A204.1 (cell line): Measurements from ENCODE around the gene KAZN.

Experiments
- FAIRE-seq: peaks from 2 replicates; lab custom pipeline; 2012; peaks lifted over from hg19 to GRCh38; lab: Jason Lieb, UNC

KAZN gene

DNA sequence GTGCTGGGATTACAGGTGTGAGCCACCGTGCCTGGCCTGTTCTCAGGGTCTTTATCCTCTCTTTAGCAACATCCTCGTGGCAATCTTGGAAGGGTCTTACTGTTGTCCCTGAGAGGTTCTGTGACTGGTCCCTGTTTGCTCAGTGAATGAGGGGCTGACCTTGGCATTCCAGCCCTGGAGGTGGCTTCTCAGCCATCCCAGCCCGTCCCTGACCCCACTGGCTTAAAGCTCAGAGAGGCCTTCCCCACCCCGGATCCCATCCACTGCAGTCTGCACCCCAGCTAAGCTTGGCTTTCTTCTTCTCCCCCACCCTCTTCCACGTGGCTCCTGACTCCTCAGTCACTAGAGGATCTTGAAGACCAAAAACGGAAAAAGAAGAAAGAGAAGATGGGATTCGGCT, 466.8 kb downstream of the KAZN start:
- FAIRE-seq, result no peak

- no peak for FAIRE-seq
These were observed 467.3 kb downstream of the KAZN start for GRCh38 chr1:15065736-15066135.

DNA sequence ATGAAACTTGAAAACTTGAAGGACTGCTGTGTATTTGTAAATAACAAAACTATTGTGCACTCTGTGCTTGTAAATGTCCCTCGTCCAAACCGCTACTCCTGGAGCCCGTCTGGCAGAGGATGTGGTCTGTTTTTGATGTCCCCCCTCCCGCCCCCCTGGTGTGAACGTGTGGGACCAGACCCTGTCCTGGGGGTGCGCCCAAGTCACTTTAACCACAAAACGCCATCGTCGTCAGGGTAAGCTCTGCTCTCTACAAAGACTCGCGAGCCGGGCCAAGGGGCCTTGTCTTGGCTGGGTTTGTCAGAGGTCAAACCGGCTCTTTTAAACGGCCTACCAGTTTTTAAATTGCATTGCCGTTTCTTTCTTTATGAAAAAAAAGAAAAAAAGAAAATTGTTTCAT, 467.7 kb downstream of the KAZN start:
- FAIRE-seq, result no peak

DNA sequence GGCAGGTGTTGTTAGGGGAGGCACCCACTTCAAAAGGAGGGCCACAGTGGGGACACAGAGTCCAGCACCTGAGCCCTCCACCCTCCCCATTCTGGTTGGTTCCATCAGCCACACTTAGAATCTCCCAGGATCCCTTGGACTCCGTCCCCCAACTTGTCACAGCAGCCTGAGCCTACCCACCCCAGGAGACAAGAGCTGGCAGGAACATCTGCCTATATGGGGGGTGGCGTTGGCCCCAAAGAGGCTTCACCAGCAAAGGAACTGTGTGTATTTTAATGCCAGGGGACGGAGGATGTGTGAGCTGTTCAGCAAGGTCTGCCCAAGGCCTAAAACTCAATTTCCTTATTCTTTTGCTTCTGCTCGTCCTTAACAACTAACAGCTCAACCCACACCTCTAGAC, 468.7 kb downstream of the KAZN start:
- no peak for FAIRE-seq

- FAIRE-seq, result no peak
These were observed 469.7 kb downstream of the KAZN start for GRCh38 chr1:15068152-15068551.

DNA sequence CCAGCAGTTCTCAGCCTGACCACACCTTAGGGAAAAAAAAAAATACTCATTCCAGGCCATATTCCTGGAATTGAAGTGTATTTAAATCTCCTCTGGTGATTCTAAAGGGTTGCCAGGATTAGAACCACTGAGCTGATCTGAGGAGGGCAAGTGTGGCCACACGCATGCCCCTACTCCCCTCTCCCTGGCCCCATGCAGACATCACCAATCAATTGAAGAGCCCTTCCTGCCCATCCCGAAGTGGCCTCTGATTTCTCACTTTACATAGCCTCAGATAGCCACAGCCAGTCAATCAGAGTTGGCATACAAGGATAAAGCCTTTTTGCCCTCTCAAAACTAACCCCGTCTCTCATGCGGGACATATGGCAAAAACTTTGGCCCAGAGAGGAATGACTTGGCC, 470.5 kb downstream of the KAZN start:
- FAIRE-seq, result no peak

DNA sequence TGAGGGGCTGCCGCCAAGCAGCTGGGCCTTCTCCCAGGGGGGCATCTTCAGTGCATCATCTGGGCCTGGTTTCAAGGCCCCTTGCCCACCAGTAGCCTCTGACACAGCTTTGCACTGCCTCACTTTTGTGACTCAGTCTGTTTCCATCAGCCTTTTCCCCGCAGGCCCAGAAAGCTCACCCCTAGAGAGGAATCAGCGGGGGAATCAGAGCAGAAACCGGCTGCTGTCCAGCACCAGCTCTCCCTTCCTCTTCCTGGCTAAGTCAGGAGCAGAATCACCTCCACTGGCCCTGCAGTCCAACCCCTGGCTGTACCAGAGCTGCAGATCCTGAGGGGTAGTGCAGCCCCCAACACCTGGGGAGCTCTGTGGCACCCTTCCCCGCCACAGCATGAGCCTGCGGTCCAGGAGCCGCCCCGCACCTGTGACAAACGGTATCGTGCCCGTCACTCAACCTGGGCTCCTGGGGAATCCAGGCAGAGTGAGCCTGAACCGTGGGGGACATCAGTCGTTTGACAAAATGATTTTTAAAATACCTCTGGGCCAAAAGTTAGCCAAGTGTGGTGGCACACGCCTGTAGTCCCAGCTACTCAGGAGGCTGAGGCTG, 471.8 kb downstream of the KAZN start:
- FAIRE-seq, result no peak

- no peak for FAIRE-seq
These were observed 473.5 kb downstream of the KAZN start for GRCh38 chr1:15071936-15072335.

- FAIRE-seq, result no peak
These were observed 475.4 kb downstream of the KAZN start for GRCh38 chr1:15073799-15074308.

DNA sequence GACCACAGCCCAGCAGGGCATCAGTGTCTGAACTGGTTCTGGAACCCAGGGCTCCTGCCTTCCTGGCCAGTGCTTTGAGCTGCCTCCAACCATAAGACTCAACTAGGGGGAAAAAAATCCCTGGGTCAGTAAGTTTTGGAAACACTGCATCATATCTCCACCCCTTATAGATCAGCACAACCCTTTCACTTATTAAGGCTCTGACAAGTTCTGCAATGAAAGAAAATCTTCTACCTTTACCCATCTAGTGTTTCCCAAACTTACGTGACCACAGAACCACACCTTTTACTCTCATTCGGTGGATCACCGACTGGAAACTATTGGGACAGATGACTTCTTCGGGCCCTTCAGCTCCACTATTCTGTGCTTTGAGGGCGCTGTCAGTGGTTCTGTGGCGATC, 476.7 kb downstream of the KAZN start:
- no peak for FAIRE-seq

- FAIRE-seq, result no peak
These were observed 477.3 kb downstream of the KAZN start for GRCh38 chr1:15075817-15076216.

GRCh38 chr1:15076807-15077206, 478.3 kb downstream of the KAZN start:
- no peak for FAIRE-seq

DNA sequence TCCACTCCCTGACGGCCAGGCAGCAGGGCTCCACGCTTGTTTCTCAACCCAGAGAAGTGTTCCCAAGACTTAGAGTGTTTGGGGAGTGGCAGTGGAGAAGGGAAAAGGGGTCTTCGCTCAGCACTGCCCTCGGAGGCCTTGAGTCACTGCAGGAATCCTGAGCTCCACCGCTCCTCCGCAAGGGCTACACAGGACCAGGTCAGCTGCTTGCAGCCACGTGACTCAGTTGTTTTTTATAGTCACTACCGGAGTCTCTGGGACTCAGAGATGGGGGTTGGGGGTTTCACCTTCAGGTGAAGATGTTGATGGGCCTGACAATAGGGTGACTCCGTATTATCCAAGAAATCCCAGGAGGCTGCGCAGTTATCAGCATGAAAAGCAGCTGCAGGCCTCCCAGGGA, 478.9 kb downstream of the KAZN start:
- FAIRE-seq, result no peak

GRCh38 chr1:15080328-15081007, 482.0 kb downstream of the KAZN start:
- no peak for FAIRE-seq

GRCh38 chr1:15081102-15081501, 482.6 kb downstream of the KAZN start:
- no peak for FAIRE-seq

GRCh38 chr1:15083578-15083977, 485.1 kb downstream of the KAZN start:
- FAIRE-seq, result no peak

DNA sequence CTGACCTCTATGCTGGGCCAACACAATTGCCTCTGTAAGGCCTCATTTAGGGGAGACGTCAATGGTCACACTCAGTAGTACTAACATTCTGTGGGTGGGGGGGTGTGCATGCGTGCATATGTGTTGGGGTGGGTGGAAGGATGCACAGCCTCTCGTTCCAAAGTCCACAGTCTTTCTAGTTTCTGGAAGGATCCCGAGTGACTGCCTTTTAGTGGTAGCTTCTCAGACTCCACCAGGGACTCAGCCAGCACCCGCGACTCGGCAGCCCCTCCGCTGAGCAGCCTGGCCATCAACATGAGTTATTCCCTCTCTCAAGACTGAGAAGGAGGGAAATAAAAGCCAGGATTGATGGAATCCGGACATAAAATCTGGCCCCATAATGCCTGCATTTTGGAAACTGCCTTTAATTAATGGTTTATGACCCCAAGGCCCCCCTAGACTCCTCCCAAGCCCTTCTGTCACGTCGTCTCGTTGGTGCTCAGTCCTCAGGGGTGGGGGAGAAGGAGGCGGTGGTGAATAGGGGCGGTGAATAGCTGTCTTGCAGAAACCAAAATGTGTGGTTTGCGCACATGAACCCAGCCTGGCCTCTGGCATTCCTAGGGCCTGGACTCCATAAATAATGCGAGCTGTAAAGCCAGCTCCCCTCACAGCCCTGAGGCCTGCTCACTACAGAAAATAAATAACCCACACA, 489.9 kb downstream of the KAZN start:
- FAIRE-seq, result no peak

DNA sequence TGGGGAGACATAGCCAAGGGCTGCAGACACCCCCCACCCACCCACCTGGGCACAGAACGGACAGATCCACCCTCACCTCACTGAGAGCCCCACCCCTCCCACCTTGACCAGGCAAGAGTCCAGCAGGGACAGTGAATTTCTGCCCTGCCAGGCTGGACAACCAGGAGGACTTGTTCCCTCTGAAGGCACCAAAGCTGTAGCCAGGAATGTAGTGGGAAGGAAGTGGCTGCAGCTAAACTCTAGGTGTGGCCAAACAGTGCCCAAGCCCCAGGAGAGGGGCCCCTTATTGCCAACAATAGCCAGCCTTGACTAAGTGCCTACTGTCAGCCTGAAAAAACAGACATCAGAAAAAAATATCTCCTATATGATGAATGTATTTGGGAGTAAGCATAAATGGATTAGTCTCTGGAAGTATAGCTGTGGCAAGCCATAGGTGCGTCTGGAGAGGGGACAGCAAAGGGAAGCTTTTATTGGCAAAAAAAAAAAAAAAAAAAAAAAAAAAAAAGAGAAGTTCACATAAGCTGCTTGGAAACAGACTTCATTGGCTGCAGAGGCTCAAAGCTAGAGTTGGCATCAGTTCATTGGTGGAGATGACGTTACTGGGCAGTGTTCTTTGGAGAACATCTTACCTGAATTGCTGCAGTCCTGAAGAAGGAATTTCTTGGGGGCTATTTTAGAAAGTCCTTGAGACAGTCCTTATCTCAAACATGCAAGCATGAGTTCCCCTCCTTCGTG, 490.9 kb downstream of the KAZN start:
- FAIRE-seq, result no peak

- FAIRE-seq, result no peak
These were observed 491.9 kb downstream of the KAZN start for GRCh38 chr1:15090373-15090772.

DNA sequence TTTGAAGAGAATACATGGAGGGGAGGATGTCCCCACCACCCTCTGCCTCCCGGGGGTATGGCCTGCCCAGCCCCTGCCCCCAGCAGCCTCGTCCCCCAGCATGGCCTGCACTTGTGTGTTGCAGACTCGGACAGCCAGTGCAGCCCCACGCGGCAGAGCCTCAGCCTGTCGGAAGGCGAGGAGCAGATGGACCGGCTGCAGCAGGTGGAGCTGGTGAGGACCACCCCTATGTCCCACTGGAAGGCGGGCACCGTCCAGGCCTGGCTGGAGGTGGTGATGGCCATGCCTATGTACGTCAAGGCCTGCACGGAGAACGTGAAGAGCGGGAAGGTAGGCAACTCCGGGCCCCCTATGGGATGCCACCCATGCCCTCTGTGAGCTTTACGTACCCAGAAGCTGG, 495.6 kb downstream of the KAZN start:
- FAIRE-seq, result no peak

DNA sequence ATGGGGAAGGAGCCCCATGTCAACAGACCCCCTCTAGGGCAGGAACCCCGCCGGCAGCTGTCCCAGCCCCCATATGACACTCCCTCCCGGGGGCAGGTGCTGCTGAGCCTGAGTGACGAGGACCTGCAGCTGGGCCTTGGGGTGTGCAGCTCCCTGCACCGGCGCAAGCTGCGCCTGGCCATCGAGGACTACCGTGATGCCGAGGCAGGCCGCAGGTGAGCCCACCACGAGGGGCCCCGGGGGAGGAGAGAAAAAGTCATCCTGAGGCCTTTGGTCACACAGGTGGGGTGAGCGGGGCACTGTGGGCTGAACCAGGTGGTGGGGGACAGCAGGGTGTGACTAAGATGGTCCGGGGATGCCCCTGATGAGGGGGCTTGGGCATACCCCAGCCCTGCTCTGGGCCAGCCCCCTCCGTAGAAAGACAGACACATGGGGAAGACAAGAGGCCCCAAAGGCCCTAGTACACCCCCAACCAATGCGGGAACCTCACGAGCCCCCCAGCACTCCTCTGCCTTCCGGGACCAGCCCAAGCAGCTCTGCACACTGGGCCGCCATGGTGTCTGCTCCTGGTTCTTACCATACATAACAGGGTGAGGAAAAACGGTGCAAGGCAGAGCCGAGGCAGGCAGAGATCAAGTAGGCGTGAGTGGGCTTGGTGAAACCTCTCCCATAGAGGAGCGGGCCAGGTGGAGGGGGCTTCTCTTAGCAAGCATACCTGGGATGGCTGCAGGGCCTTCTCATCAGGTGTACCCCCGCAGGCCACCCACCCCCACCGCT, 496.4 kb downstream of the KAZN start:
- no peak for FAIRE-seq

- no peak for FAIRE-seq
These were observed 497.0 kb downstream of the KAZN start for GRCh38 chr1:15095496-15095875.
